ENCODE measurements around the gene GJC3. TPM values are rescaled to one million over a fixed set of nuclear protein-coding genes. Genes with fewer than 3 reads are reported as not detected.
"Not testable (repeated sequence)": the region's sequence is repeated elsewhere in the genome, so short reads cannot be mapped to it uniquely, and the experiment has no call there.

The GJC3 gene
- total RNA-seq, 2 donors from 2014 or later = 1.2 to 3.2 TPM

DNA sequence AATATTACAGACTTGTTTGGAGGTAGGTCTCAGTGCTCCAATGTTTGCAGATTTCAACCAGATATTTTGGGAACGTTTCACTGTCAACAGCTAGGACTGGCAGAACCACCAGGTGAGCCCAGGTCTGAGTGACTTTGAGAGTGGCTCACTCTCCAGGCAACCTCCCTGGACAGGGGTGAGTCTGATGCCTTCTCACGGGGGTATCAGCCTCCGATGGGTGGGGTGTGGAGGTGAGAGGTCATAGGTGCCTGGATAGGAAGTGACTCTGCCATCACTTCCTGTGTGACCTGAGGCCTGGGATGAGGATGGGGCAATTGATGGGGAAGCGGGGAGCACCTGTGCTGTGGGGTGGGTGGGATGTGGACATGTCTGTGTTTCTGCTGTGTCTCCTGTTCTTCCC is 41.8 kb upstream of the GJC3 start:
- DNase-seq (ENCODE audit: low spot score) = no peak

DNA sequence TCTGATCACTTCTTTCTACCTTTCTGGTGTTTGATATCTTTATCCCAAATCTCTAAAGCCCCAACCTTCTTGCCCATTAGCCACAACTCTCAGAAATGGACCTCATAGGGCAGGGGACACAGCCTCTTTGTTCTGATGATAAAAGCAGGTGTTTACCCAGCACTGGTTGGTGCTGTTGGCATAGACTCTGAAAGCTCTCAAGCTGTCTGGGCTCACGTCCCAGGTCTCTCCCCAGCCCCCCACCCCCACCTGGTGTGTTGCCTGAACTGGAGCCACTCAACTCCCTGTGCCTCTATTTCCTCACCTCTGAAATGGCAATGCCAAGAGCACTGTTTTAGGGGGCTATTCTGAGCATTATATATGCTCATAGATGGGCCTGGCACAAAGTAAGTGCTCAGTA is 40.4 kb upstream of the GJC3 start:
- DNase-seq (ENCODE audit: low spot score) = peak; percentile 45
- 0% methylated on average over 1 of the region's 1 CpG for WGBS
- peak; percentile 29 for TF ChIP-seq POLR2AphosphoS5 (IDR thresholded peaks at IDR 0.05)
- intact Hi-C loops (cut with DNase I); H3K4me3 ChIP-seq; H3K27me3 ChIP-seq (replicated peaks; ENCODE audit: insufficient read depth); H3K4me1 ChIP-seq (replicated peaks); H3K36me3 ChIP-seq; H3K9me3 ChIP-seq: not testable (repeated sequence)
- peak overlapping the region; percentile 44 to 49 for H3K27ac ChIP-seq

More for the DNA sequence above, 41.8 kb upstream of the GJC3 start:
- no peak overlapping the region for H3K4me3 ChIP-seq
- intact Hi-C loops (cut with DNase I) = no loop called here
- H3K9me3 ChIP-seq = no peaks in the 10 kb centered on the region
- no peaks in the 10 kb centered on the region for H3K36me3 ChIP-seq
- no peaks in the 10 kb centered on the region for H3K27me3 ChIP-seq (replicated peaks; ENCODE audit: insufficient read depth)
- 61% methylated on average over 4 of the region's 4 CpGs for WGBS
- peak overlapping the region; percentile 49 to 87 for H3K27ac ChIP-seq
- no peak for TF ChIP-seq CTCF (IDR thresholded peaks at IDR 0.05)
- TF ChIP-seq POLR2AphosphoS5 (IDR thresholded peaks at IDR 0.05) = peak; percentile 20
- no peak for TF ChIP-seq POLR2A (IDR thresholded peaks at IDR 0.05)
- H3K4me1 ChIP-seq (replicated peaks) = no peaks in the 10 kb centered on the region

GRCh38 chr7:99969298-99969697 is 39.9 kb upstream of the GJC3 start:
- no peak for DNase-seq (ENCODE audit: low spot score)
- no peak for TF ChIP-seq CTCF (IDR thresholded peaks at IDR 0.05)
- TF ChIP-seq POLR2AphosphoS5 (IDR thresholded peaks at IDR 0.05) = no peak
- TF ChIP-seq POLR2A (IDR thresholded peaks at IDR 0.05) = no peak
- intact Hi-C loops (cut with DNase I) = no loop called here
- WGBS = 71% methylated on average over 3 of the region's 3 CpGs
- Histone ChIP-seq H3K4me3 (no peak overlapping the region), H3K9me3 (no peaks in the 10 kb centered on the region), H3K27ac (peak overlapping the region in 1 of 2 donors; percentile 8), H3K36me3 (no peaks in the 10 kb centered on the region), H3K4me1 (replicated peaks) (no peaks in the 10 kb centered on the region), H3K27me3 (replicated peaks; ENCODE audit: insufficient read depth) (no peaks in the 10 kb centered on the region)

DNA sequence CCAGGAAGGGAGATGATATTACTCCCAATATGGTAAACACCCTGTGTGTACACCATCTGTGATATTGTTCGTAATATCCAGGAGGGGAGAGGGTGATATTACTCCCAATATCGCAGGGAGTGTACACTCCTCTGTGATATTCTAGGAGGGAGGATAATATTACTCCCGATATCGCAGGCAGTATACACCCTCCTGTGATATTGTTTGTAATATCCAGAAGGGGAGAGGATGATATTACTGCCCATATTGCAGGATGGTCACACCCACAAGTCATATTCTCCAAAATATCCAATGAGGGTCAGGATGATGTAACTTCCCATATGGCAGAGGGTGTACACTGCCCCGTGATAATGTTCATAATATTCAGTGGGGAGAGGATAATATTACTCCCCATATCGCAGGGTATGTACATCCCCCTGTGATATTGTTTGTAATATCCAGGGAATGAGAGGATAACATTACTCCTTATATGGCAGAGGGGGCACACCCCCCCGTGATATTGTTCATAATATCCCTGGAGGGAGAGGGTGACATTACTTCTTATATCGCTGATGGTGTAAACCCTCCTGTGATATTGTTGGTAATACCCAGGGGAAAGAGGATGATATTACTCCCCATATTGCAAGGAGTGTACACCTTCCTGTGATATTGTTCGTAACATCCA is 29.3 kb upstream of the GJC3 start:
- no peak for DNase-seq (ENCODE audit: low spot score)
- no peak for TF ChIP-seq POLR2A (IDR thresholded peaks at IDR 0.05)
- no peak for TF ChIP-seq CTCF (IDR thresholded peaks at IDR 0.05)
- no peak for TF ChIP-seq POLR2AphosphoS5 (IDR thresholded peaks at IDR 0.05)
- WGBS = 74% methylated on average over 9 of the region's 9 CpGs
- Histone ChIP-seq H3K27ac (no peak overlapping the region), H3K9me3 (no peaks in the 10 kb centered on the region), H3K27me3 (replicated peaks; ENCODE audit: insufficient read depth) (no peaks in the 10 kb centered on the region), H3K36me3 (no peaks in the 10 kb centered on the region), H3K4me1 (replicated peaks) (peaks cover 5% of the 10 kb centered on the region), H3K4me3 (no peak overlapping the region)
- intact Hi-C loops (cut with DNase I) = no loop called here

GRCh38 chr7:99955247-99955646 is 25.8 kb upstream of the GJC3 start:
- intact Hi-C loops (cut with DNase I) = no loop called here
- Histone ChIP-seq H3K36me3 (no peaks in the 10 kb centered on the region), H3K4me1 (replicated peaks) (peaks cover 5% of the 10 kb centered on the region), H3K27ac (peak overlapping the region; percentile 60 to 73), H3K4me3 (no peak overlapping the region), H3K9me3 (no peaks in the 10 kb centered on the region), H3K27me3 (replicated peaks; ENCODE audit: insufficient read depth) (no peaks in the 10 kb centered on the region)
- DNase-seq (ENCODE audit: low spot score) = no peak
- WGBS = 76% methylated on average over 6 of the region's 6 CpGs
- TF ChIP-seq POLR2A (IDR thresholded peaks at IDR 0.05) (no peak), POLR2AphosphoS5 (IDR thresholded peaks at IDR 0.05) (no peak), CTCF (IDR thresholded peaks at IDR 0.05) (no peak)

- peak overlapping the region; percentile 60 to 73 for H3K27ac ChIP-seq
- 93% methylated on average over 7 of the region's 7 CpGs for WGBS
- intact Hi-C loops (cut with DNase I); H3K36me3 ChIP-seq; H3K4me1 ChIP-seq (replicated peaks); DNase-seq (ENCODE audit: low spot score); H3K4me3 ChIP-seq; H3K9me3 ChIP-seq; H3K27me3 ChIP-seq (replicated peaks; ENCODE audit: insufficient read depth): not testable (repeated sequence)
Measured at GRCh38 chr7:99954643-99955042, 25.2 kb upstream of the GJC3 start.
